Psoas muscle (tissue), 8 donors: ENCODE measurements around the gene SPG11. TPM values are rescaled to one million over a fixed set of nuclear protein-coding genes. Genes with fewer than 3 reads are reported as not detected.
"Not testable (repeated sequence)": the region's sequence is repeated elsewhere in the genome, so short reads cannot be mapped to it uniquely, and the experiment has no call there.

Experiments used
- ATAC-seq, 4 donors: fragments of 200-7000 bp; cut with Tn5 transposase; one replicate each; pipeline ENCODE4 v1.9.1; 2020; ENCODE audit warnings: moderate library complexity in 3 of 4, mild to moderate bottlenecking in 2 of 4
- DNase-seq, 2 donors: peaks; one replicate each; pipeline ENCODE4 v3.0.0-alpha.2; 2020
- H3K27ac ChIP-seq: fragments of 200-600 bp; one replicate; pipeline ENCODE4 v1.8.0; 2022
- H3K27me3 ChIP-seq, 3 donors: fragments of 200-600 bp in 1 of 3; one replicate each; pipeline versions ENCODE4 v1.6.1 to v1.8.0; 2013 to 2022; ENCODE audit warnings: low read length in 2 of 3, mild to moderate bottlenecking in 2 of 3, moderate library complexity in 1 of 3; ENCODE audit not compliant: insufficient read depth in 3 of 3
- H3K36me3 ChIP-seq, 2 donors: fragments of 200-600 bp in 1 of 2; one replicate each; pipeline versions ENCODE4 v1.6.1 to v1.8.0; 2013 to 2022; ENCODE audit warnings: low read depth in 1 of 2, mild to moderate bottlenecking in 1 of 2, moderate library complexity in 1 of 2; ENCODE audit not compliant: insufficient read depth in 1 of 2
- H3K4me1 ChIP-seq: fragments of 200-600 bp; one replicate; pipeline ENCODE4 v1.8.0; 2022
- H3K4me3 ChIP-seq: fragments of 200-600 bp; one replicate; pipeline ENCODE4 v1.8.0; 2022; ENCODE audit warnings: mild to moderate bottlenecking
- H3K9me3 ChIP-seq: fragments of 200-600 bp; one replicate; pipeline ENCODE4 v1.8.0; 2022
- WGBS, 3 donors: extraction: QIAGEN DNeasy Blood & Tissue Kit; methylation state at CpG; one replicate each; pipeline versions ENCODE4 v1.1.6 to v1.1.7; 2013; 5-methylcytosine and 5-hydroxymethylcytosine counted together
- intact Hi-C, 2 donors: fragments of 100-400 bp; cut with DNase I; formaldehyde crosslinking; loops; one replicate each; pipeline versions ENCODE4 v1.11.0 to v1.14.2; 2022
- polyA plus RNA-seq, 3 donors: library from polyadenylated mRNA; stranded (reverse); fragments of 200-250 nt; gene quantifications; one replicate each; pipeline ENCODE4 v1.2.3, GENCODE V29; 2013
- total RNA-seq, 4 donors: library from RNA; stranded (reverse); fragmentation: NEBNext Ultra II Directional in 2 of 4; extraction: Animal tissue kit (Norgen Biotek cat#: 25700) in 2 of 4; gene quantifications; one replicate each; pipeline versions ENCODE4 v1.2.1 to v1.2.4, GENCODE V29; 2021 to 2023
- TF ChIP-seq, protein P1 (sequence below): fragments of 200-600 bp; IDR thresholded peaks from one replicate; pipeline ENCODE4 v1.8.0; 2022; ENCODE audit warnings: antibody characterized with exemption
- donor health status: healthy with polysubstance abuse.
- donor health status: DM: no; HTN: no; CAD: no; lungs with moderate emphysema.
- donor health status: Bipolar disorder and iron deficiency.
- donor health status: healthy.
- donor health status: DM: yes; HTN: yes; CAD: no.
- donor health status: DM: no; HTN: no; CAD: no.
- donor health status: DM: no; HTN: no; CAD: no.
- donor health status: DM: yes; HTN: yes; CAD: no.

SPG11 gene
- total and polyA plus RNA-seq, 7 donors: 10.3 to 38.1 (median 26.3) TPM

DNA sequence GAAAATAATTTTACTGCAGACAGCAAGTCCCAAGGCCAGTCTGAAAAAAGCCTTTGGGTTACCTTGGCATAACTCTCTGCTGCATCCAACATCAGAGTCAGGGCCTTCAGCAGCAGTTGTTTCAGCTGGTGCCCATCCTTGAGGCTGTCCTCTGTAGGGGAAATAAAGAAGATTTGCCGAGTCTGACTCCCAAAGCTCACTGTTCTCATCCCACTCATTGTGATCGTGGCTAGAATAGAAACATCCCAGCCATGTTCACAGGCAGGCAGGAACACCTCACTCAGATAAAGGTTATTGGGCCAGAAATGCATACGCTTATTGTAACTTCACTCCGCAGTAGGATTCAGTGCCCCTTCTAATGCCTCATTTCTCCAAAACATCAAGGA is 97.3 kb downstream of the SPG11 start:
- DNase-seq (no peak), ATAC-seq (no peak)
- TF ChIP-seq, protein P1, sequence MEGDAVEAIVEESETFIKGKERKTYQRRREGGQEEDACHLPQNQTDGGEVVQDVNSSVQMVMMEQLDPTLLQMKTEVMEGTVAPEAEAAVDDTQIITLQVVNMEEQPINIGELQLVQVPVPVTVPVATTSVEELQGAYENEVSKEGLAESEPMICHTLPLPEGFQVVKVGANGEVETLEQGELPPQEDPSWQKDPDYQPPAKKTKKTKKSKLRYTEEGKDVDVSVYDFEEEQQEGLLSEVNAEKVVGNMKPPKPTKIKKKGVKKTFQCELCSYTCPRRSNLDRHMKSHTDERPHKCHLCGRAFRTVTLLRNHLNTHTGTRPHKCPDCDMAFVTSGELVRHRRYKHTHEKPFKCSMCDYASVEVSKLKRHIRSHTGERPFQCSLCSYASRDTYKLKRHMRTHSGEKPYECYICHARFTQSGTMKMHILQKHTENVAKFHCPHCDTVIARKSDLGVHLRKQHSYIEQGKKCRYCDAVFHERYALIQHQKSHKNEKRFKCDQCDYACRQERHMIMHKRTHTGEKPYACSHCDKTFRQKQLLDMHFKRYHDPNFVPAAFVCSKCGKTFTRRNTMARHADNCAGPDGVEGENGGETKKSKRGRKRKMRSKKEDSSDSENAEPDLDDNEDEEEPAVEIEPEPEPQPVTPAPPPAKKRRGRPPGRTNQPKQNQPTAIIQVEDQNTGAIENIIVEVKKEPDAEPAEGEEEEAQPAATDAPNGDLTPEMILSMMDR: no peak
- Histone ChIP-seq H3K27ac (no peak overlapping the region), H3K36me3 (peaks cover 10 to 91% of the 10 kb centered on the region in 2 donors), H3K4me3 (no peak overlapping the region), H3K27me3 (no peaks in the 10 kb centered on the region), H3K9me3 (no peaks in the 10 kb centered on the region), H3K4me1 (peaks cover 5% of the 10 kb centered on the region)
- intact Hi-C loops: no loop called here
- 95 to 98% (median 97%) methylated on average over 4 of the region's 4 CpGs for whole genome bisulfite sequencing, 3 donors

DNA sequence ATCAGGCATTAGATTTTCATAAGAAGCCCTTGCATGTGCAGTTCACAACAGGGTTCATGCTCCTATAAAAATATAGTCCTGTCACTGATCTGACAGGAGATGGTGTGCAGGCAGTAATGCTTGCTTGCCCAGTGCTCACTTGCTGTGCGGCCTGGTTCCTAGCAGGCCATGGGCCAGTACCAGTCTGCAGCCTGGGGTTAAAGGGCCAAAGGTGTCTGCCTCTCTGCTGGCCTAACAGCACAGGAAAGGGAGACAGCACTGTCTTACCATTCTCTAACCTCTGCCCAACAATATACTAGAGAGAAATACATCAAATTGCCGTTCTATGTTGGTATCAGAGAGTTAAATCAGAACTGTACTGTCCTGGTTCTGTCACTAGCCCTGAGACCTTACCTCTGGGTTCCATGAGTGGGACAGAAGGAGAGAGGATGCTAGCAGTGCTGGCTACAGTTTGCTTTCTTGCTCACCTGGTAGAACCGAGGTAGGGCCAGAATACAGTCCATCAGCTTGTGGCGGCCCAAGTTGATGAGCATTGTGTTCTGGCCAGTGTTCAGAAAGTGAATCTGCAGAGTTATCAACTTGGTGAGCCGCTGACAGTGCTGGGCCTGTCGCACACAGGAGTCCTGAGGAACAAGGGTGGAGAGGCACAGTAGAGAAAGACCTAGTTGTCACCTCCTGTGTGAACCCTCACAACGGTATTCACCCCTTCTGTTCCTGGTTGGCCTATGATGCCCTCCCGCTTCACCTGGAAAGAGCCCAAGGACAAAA is 97.9 kb downstream of the SPG11 start:
- ATAC-seq: no peak
- whole genome bisulfite sequencing, 3 donors: 98 to 99% (median 98%) methylated on average over 8 of the region's 8 CpGs
- intact Hi-C loops: no loop called here

DNA sequence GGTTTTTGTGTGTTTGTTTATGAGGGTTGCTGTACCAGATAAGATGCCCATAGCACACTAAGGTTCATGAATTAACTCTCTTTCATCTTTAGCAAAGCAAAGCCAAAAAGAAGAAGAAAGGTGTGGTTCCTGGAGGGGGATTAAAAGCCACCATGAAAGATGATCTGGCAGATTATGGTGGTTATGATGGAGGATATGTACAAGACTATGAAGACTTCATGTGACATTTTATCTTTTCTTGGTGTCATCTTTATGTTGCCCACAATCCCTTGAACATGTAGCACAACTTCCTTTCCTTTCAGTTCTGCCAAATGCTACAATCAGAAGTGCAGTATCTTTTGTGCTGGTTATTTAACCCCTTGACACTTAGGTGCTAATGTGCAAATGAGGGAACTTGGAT is 102.5 kb downstream of the SPG11 start:
- H3K4me3 ChIP-seq, intact Hi-C loops, DNase-seq, H3K9me3 ChIP-seq, H3K27me3 ChIP-seq, ATAC-seq, H3K4me1 ChIP-seq, H3K27ac ChIP-seq: not testable (repeated sequence)
- peaks cover 16 to 100% of the 10 kb centered on the region in 2 donors for H3K36me3 ChIP-seq

More for the DNA sequence above, 97.9 kb downstream of the SPG11 start:
- Histone ChIP-seq H3K9me3 (no peaks in the 10 kb centered on the region), H3K36me3 (peaks cover 10 to 97% of the 10 kb centered on the region in 2 donors), H3K27me3 (no peaks in the 10 kb centered on the region), H3K27ac (no peak overlapping the region), H3K4me1 (peaks cover 5% of the 10 kb centered on the region), H3K4me3 (no peak overlapping the region)
- TF ChIP-seq, protein P1: no peak
- DNase-seq: no peak

DNA sequence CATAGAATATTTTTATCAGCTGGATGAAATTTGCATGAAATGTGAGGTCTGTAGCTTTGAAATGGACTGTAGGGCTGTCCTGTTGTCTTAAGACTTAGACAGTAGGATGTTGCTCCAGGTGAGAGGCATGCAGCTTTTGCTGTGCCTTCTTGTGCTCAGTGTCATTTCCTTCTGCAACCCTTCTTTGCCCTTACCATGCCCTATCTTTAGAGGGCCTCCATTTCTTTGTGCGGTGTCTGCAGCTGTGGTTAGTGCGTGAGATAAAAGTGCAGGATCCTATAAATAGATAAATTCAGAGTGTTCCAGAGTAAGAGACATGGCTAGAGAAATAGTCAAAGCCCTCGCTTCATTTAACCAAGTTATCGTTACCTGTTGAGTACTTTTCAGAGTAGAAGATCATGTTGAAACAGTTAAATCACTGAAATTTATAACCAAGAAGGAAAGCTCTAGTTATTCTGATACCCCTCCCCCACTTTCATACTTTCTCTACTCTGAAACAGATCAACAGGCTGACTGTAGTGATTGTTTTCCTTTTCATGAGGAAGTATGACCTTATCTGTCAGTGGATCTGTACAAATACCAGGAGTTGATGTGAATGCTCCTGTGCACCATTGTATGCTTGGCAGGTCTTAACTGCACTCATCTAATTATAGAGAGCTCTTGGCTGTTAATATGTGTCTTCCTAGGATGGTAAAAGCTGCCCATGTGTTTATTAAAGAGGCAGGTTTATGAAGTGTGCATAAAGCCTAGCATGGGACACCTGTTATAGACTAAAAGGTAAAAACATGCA is 108.3 kb downstream of the SPG11 start:
- WGBS, 3 donors: 26 to 48% (median 42%) methylated on average over 4 of the region's 4 CpGs

DNA sequence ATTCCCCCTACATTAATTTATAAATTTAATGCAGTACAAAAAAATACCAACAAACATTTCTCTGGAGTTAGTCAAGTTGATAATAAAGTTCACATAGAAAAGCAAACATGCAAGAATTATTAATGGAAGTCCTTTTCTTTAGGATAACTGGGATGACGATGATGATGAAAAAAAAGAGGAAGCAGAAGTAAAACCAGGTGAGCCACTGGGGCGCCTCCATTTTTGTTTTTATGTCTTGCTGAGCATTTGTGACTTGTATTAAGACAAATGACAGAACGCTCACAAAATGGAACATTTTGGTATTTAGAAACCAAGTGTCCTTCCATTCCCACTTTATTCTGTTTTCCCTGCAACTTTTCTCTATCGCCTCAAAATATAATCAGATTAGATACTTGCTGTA is 112.7 kb downstream of the SPG11 start:
- TF ChIP-seq, protein P1: no peak
- Histone ChIP-seq H3K36me3 (peaks cover 8 to 59% of the 10 kb centered on the region in 2 donors), H3K4me3 (no peak overlapping the region), H3K4me1 (peaks cover 34% of the 10 kb centered on the region), H3K27me3 (no peaks in the 10 kb centered on the region), H3K27ac (no peak overlapping the region), H3K9me3 (no peaks in the 10 kb centered on the region)
- ATAC-seq (no peak), DNase-seq (no peak)
- WGBS, 3 donors: 97% methylated on average over 4 of the region's 4 CpGs
- intact Hi-C loops: no loop called here

More for the DNA sequence above, 108.3 kb downstream of the SPG11 start:
- Histone ChIP-seq H3K36me3 (peaks cover 16 to 95% of the 10 kb centered on the region in 2 donors), H3K27ac (peak overlapping the region; percentile 5), H3K4me3 (no peak overlapping the region), H3K4me1 (peaks cover 14% of the 10 kb centered on the region), H3K27me3 (no peaks in the 10 kb centered on the region), H3K9me3 (no peaks in the 10 kb centered on the region)
- TF ChIP-seq, protein P1: no peak
- intact Hi-C loops: no loop called here
- DNase-seq (no peak), ATAC-seq (peak; percentile 30 to 86 (median 70))
